ENCODE data around the gene FTCD. TPM values are rescaled to one million over a fixed set of nuclear protein-coding genes. Genes with fewer than 3 reads are reported as not detected.

Gene FTCD
- total RNA-seq, 4 donors from 2014 or later = 0.29 TPM; not detected in 3

GRCh38 chr21:46092026-46092764 lies 63.2 kb downstream of the FTCD start:
- no peak overlapping the region for H3K4me3 ChIP-seq (ENCODE audit: low read depth, poor library complexity, severe bottlenecking)

GRCh38 chr21:46091631-46092025 lies 63.8 kb downstream of the FTCD start:
- WGBS, 2 donors = 72 to 83% methylated on average over 8 of the region's 8 CpGs
- TF ChIP-seq CTCF (IDR thresholded peaks at IDR 0.05) = no peak
- no peak for TF ChIP-seq POLR2A (IDR thresholded peaks at IDR 0.05)
- no peak overlapping the region for H3K4me3 ChIP-seq (ENCODE audit: low read depth, poor library complexity, severe bottlenecking)
- intact Hi-C loops (cut with DNase I; ENCODE audit: low total_unique reads) = loop anchor here (10.0 kb wide), 1 partner anchor 117 kb away; no protein-coding TSS in a partner anchor
- peak in 1 of 2 donors; percentile 79 for DNase-seq (ENCODE audit: low spot score in 2 of 2)

More at GRCh38 chr21:46092026-46092764, 63.2 kb downstream of the FTCD start:
- intact Hi-C loops (cut with DNase I; ENCODE audit: low total_unique reads) = loop anchor here (10.0 kb wide), 1 partner anchor 117 kb away; no protein-coding TSS in a partner anchor
- TF ChIP-seq CTCF (IDR thresholded peaks at IDR 0.05) (no peak), POLR2A (IDR thresholded peaks at IDR 0.05) (no peak)
- DNase-seq (ENCODE audit: low spot score in 2 of 2) = peak; percentile 77 to 90
- 68 to 72% methylated on average over 23 of the region's 23 CpGs for WGBS, 2 donors

- WGBS, 2 donors = 81 to 89% methylated on average over 4 of the region's 4 CpGs
- DNase-seq (ENCODE audit: low spot score in 2 of 2) = no peak
- TF ChIP-seq POLR2A (IDR thresholded peaks at IDR 0.05) (no peak), CTCF (IDR thresholded peaks at IDR 0.05) (no peak)
- intact Hi-C loops (cut with DNase I; ENCODE audit: low total_unique reads) = loop anchor here (10.0 kb wide), 1 partner anchor 116 kb away; no protein-coding TSS in a partner anchor
- H3K4me3 ChIP-seq (ENCODE audit: low read depth, poor library complexity, severe bottlenecking) = no peak overlapping the region
These were observed 64.3 kb downstream of the FTCD start for GRCh38 chr21:46091118-46091517.

- intact Hi-C loops (cut with DNase I; ENCODE audit: low total_unique reads) = no loop called here
These were observed 66.1 kb downstream of the FTCD start for GRCh38 chr21:46089285-46089684.

GRCh38 chr21:46088189-46088588 lies 67.2 kb downstream of the FTCD start:
- intact Hi-C loops (cut with DNase I; ENCODE audit: low total_unique reads) = no loop called here
- H3K4me3 ChIP-seq (ENCODE audit: low read depth, poor library complexity, severe bottlenecking) = no peak overlapping the region
- no peak for TF ChIP-seq CTCF (IDR thresholded peaks at IDR 0.05)
- no peak for TF ChIP-seq POLR2A (IDR thresholded peaks at IDR 0.05)
- no peak for DNase-seq (ENCODE audit: low spot score in 2 of 2)
- 95 to 100% methylated on average over 2 of the region's 2 CpGs for WGBS, 2 donors

More at GRCh38 chr21:46089285-46089684, 66.1 kb downstream of the FTCD start:
- no peak overlapping the region for H3K4me3 ChIP-seq (ENCODE audit: low read depth, poor library complexity, severe bottlenecking)
- peak in 1 of 2 donors; percentile 70 for DNase-seq (ENCODE audit: low spot score in 2 of 2)
- TF ChIP-seq CTCF (IDR thresholded peaks at IDR 0.05) (no peak), POLR2A (IDR thresholded peaks at IDR 0.05) (no peak)
- WGBS, 2 donors = 86% methylated on average over 5 of the region's 5 CpGs
